H7 (cell line): ENCODE data around the gene STPG3. TPM values are rescaled to one million over a fixed set of nuclear protein-coding genes. Genes with fewer than 3 reads are reported as not detected.

Source experiments
- DNase-seq: peaks from one replicate; pipeline ENCODE4 v3.0.0; 2012
- H3K27me3 ChIP-seq: 2 replicates; pipeline ENCODE4 v1.6.0; 2011; ENCODE audit warnings: mild to moderate bottlenecking, low read length; ENCODE audit not compliant: control insufficient read depth, insufficient read depth
- H3K36me3 ChIP-seq: replicated peaks from 2 replicates; pipeline ENCODE4 v1.5.1; 2011; ENCODE audit warnings: low read length; ENCODE audit not compliant: control insufficient read depth, insufficient read depth
- H3K4me3 ChIP-seq: 2 replicates; pipeline ENCODE4 v1.5.1; 2011; ENCODE audit warnings: low read depth, mild to moderate bottlenecking, control low read depth, low read length, moderate library complexity; ENCODE audit not compliant: insufficient read depth
- total RNA-seq: library from RNA; depleted of rRNA; stranded (reverse); fragments of >200 nt; shearing (Covaris generic); gene quantifications from 2 replicates; pipeline ENCODE4 v1.2.3, GENCODE V29; 2014

The STPG3 gene
- total RNA-seq, 1 experiment from 2014 or later = not detected

DNA sequence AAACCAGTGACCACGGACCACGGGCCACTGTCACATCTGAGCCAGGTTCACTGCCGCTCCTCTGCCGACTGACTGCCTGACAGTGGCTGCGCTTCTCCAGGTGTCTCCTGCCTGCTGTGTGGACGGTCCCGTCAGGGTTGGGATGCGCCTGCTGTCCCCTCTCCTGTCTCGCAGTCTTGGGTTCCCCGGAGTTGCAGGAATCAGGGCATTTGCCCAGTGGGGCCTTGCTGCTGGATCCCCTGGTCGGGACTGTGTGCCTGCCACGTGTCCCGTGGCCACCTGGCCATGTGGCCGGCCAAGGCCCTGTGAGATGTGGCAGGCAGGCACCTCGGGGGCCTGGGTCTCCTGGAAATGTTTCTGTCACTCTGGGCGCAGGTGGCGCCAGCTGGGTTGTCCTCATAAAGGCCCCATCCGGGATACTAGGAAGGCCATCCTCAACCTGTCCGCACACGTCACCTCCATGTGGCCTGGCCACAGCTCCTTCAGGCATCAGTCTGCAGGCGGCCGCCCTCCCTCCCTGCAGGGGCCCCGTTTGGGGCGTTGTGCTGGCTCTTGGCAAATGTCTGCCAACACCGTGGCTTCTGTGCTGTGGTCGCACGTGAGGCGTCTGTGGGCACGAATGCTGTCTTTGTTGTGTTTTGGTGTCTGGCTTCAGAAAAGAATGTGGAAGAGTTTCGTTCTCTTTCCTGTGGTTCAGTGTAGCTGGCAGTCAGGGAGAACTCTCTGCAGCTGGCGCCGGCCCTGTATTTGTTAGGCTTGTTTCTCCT, 20.0 kb downstream of the STPG3 start:
- H3K27me3 ChIP-seq = no peaks in the 10 kb centered on the region
- peak; percentile 61 for DNase-seq
- H3K4me3 ChIP-seq = no peak overlapping the region
- H3K36me3 ChIP-seq = peaks cover 19% of the 10 kb centered on the region

GRCh38 chr9:137271696-137272076, 20.6 kb downstream of the STPG3 start:
- H3K36me3 ChIP-seq = peaks cover 19% of the 10 kb centered on the region
- H3K27me3 ChIP-seq = no peaks in the 10 kb centered on the region
- DNase-seq = peak; percentile 57
- no peak overlapping the region for H3K4me3 ChIP-seq

DNA sequence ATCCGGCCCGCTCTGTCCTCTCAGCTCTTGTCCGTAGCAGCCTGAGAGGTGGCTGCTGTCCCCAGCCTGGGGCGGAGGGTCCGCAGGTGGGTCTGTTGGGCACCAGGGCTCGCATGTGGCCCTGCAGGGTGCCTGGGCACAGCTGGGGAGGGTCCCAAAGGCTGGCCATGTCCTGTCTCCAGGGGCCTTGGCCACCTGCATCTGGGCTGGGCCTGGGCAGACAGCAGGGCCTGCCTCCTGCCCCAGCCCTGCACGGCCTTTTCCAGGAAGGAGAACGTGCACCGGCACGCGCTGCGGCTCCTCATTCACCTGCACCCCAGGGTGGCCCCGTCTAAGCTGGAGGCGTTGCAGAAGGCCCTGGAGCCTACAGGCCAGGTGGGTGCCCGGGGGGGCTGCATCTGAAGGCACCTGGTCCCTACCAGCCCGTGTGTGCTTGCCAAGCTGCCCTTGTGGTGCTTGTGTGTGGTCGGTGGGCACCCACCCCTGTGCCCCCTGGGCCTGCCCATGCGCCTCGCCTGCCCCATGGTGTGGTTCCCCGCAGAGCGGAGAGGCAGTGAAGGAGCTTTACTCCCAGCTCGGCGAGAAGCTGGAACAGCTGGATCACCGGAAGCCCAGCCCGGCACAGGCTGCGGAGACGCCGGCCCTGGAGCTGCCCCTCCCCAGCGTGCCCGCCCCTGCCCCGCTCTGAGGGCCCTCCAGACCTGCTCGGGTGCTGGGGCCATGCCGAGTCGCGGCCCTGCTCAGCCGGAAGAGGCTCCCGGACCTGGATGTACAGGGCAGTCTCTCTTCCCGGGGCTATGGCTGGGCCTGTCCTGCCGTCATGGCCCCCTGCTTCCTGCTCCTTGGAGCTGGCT, 21.4 kb downstream of the STPG3 start:
- Histone ChIP-seq H3K36me3 (peaks cover 18% of the 10 kb centered on the region), H3K27me3 (no peaks in the 10 kb centered on the region), H3K4me3 (no peak overlapping the region)
- DNase-seq = peak; percentile 67

GRCh38 chr9:137273095-137273490, 22.0 kb downstream of the STPG3 start:
- H3K27me3 ChIP-seq = no peaks in the 10 kb centered on the region
- peak; percentile 88 for DNase-seq

GRCh38 chr9:137273611-137274320, 22.7 kb downstream of the STPG3 start:
- H3K4me3 ChIP-seq = no peak overlapping the region
- DNase-seq = peak; percentile 59
- H3K36me3 ChIP-seq = peaks cover 13% of the 10 kb centered on the region
- no peaks in the 10 kb centered on the region for H3K27me3 ChIP-seq

More at GRCh38 chr9:137273095-137273490, 22.0 kb downstream of the STPG3 start:
- H3K4me3 ChIP-seq = no peak overlapping the region
- H3K36me3 ChIP-seq = peaks cover 17% of the 10 kb centered on the region

- DNase-seq = no peak
- no peaks in the 10 kb centered on the region for H3K27me3 ChIP-seq
- H3K4me3 ChIP-seq = no peak overlapping the region
- peaks cover 4% of the 10 kb centered on the region for H3K36me3 ChIP-seq
Measured at GRCh38 chr9:137275203-137275587, 24.1 kb downstream of the STPG3 start.

- no peak overlapping the region for H3K4me3 ChIP-seq
- peaks cover 4% of the 10 kb centered on the region for H3K36me3 ChIP-seq
- DNase-seq = peak; percentile 69
- H3K27me3 ChIP-seq = no peaks in the 10 kb centered on the region
Measured at GRCh38 chr9:137275588-137276472, 24.7 kb downstream of the STPG3 start.

DNA sequence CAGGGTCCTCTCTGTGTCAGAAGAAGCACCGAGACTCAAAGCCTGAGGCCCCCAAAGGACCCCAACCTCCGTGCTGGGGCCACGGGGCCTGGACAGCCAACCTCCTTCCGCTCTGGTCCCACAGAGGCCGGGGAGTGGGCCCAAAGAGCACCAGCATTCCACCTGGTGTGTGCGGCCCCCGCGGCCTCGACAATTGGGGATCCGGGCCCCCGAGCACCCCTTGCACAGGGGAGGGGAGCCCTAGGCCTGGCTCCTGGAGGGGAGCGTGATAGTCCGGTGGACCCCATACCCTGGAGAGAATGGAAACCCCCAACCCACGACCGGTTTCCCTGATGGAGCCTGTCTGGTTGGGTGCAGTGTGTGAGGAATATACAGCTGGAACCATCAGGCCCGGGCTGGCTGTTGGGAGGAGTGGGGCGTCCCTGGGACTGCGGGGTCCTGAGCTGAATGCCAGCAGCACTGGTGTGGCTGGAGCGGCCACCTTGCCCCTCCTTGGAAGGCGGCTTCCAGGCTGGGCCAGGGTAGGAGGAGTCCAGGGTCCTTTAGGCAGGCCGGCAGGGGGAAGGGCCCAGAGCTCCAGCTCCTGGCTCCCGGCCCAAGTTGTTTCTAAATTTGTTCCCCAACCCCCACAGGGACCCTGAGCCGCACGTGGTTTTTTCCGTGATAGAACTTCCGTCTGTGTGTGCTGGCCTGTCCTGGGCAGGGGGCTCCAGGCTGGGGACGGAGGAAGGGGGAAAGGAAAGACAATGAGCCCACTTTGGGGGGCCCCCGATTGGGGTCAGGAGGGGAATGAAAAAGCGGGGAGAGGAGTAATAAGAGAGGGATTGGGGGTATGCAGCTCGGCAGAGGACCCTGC, 25.6 kb downstream of the STPG3 start:
- Histone ChIP-seq H3K36me3 (peaks cover 2% of the 10 kb centered on the region), H3K27me3 (no peaks in the 10 kb centered on the region), H3K4me3 (peak overlapping the region; percentile 60)
- peak; percentile 91 for DNase-seq

DNA sequence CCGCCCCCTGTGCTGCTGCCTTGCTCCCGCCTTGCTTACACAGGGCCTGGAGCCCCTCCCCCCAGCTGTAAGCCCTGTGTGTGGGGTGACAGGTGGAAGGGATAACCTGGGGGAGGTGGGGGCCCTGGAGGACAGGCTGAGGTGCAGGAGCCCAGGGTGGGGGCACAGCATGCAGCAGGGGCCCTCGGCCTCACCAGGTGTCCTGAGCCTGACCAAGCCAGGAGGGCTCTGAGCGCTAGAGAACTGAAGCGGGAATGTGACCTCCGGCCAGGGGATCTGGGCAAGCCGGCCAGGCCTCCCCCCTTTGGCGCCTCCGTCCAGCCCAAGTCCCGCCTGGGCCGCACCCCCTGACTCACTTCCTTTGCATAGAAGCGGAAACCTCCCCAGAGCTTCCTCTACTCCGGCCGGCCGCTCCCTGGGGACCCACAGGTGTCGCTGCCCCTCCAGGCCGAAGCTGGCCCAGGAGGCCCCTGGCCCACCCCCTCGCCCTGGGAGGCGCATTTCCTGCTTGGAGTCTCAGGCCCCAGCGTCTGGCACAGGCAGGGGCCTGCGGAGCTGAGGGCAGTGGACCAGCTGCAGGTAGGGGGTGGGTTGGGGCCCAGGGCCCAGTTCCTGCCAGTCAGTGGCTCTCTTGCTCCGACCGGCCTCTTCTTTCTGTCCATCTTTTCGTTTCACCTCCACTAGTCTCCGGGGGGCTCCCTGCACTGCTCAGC, 26.4 kb downstream of the STPG3 start, which contains the start of gene TOR4A:
Gene TOR4A (plus strand): TSS at position 398 of the 713 bp plus-strand sequence. CDS start 964 bp downstream, outside the sequence.
- DNase-seq = peak; percentile 94
- H3K36me3 ChIP-seq = no peaks in the 10 kb centered on the region; the same call in 1 of the 2 replicates
- H3K4me3 ChIP-seq = peak within 1 kb of the TSS; percentile 60
- H3K27me3 ChIP-seq = no peaks in the 10 kb centered on the region

GRCh38 chr9:137278061-137278701, 27.1 kb downstream of the STPG3 start:
- no peaks in the 10 kb centered on the region for H3K27me3 ChIP-seq
- peak overlapping the region; percentile 60 for H3K4me3 ChIP-seq
- DNase-seq = peak; percentile 84
- H3K36me3 ChIP-seq = no peaks in the 10 kb centered on the region; the same call in 1 of the 2 replicates

GRCh38 chr9:137278721-137279711, 27.9 kb downstream of the STPG3 start:
- peak; percentile 80 for DNase-seq
- H3K27me3 ChIP-seq = no peaks in the 10 kb centered on the region
- H3K36me3 ChIP-seq = no peaks in the 10 kb centered on the region; the same call in 1 of the 2 replicates
- H3K4me3 ChIP-seq = peak overlapping the region; percentile 60
